Calu3 (cell line): ENCODE results near the gene LYPD6B. TPM values are rescaled to one million over a fixed set of nuclear protein-coding genes. Genes with fewer than 3 reads are reported as not detected.

ENCODE experiments used
- BruUV-seq: library from RNA; stranded (reverse); fragments of 400-500 nt; replicated peaks from 2 replicates; lab custom pipeline; 2021; lab: Mats Ljungman, UMichigan
- CTCF ChIA-PET: fragments of 300-600 bp; sonication (Branson Sonifier 250); formaldehyde crosslinking; loops from one replicate; lab custom pipeline; 2022; ENCODE audit warnings: antibody characterized with exemption; lab: Charles Lee
- DNase-seq: peaks from one replicate; pipeline ENCODE4 v3.0.0; 2022
- H3K27ac Mint-ChIP-seq: one replicate; pipeline ENCODE4 v1.8.0; 2022; ENCODE audit warnings: mixed read lengths; ENCODE audit not compliant: unreplicated experiment
- H3K27me3 Mint-ChIP-seq: one replicate; pipeline ENCODE4 v1.8.0; 2022; ENCODE audit warnings: mixed read lengths; ENCODE audit not compliant: unreplicated experiment
- H3K36me3 Mint-ChIP-seq: one replicate; pipeline ENCODE4 v1.8.0; 2022; ENCODE audit warnings: mild to moderate bottlenecking, moderate library complexity, mixed read lengths; ENCODE audit not compliant: insufficient read depth, unreplicated experiment
- H3K4me1 Mint-ChIP-seq: one replicate; pipeline ENCODE4 v1.8.0; 2022; ENCODE audit warnings: mild to moderate bottlenecking, low read depth, mixed read lengths; ENCODE audit not compliant: unreplicated experiment
- H3K4me3 Mint-ChIP-seq: one replicate; pipeline ENCODE4 v1.8.0; 2022; ENCODE audit warnings: mild to moderate bottlenecking, low read depth, moderate library complexity, mixed read lengths; ENCODE audit not compliant: unreplicated experiment
- H3K9me3 Mint-ChIP-seq: one replicate; pipeline ENCODE4 v1.8.0; 2022; ENCODE audit warnings: low read depth, mixed read lengths; ENCODE audit not compliant: unreplicated experiment
- CTCF ChIP-seq: fragments of 200-600 bp; IDR thresholded peaks from one replicate; pipeline ENCODE4 v1.8.0; 2022; ENCODE audit warnings: antibody characterized with exemption; ENCODE audit not compliant: unreplicated experiment
- intact Hi-C: fragments of 100-400 bp; cut with micrococcal nuclease; formaldehyde crosslinking; loops from one replicate; pipeline ENCODE4 v1.10.0; 2022; ENCODE audit not compliant: unreplicated experiment
- total RNA-seq: library from RNA; stranded (reverse); gene quantifications from 2 replicates; pipeline ENCODE4 v1.2.3, GENCODE V29; 2022

Gene LYPD6B
- total RNA-seq, 1 experiment from 2014 or later: 0.87 TPM

- DNase-seq: no peak
- H3K9me3 Mint-ChIP-seq: no peaks in the 10 kb centered on the region
- H3K36me3 Mint-ChIP-seq: no peaks in the 10 kb centered on the region
- intact Hi-C loops: no loop called here
- no TSS peak for BruUV-seq
- H3K27ac Mint-ChIP-seq: no peak overlapping the region
- CTCF ChIA-PET: no interaction called here
- peaks cover 11% of the 10 kb centered on the region for H3K27me3 Mint-ChIP-seq
- no peak for TF ChIP-seq CTCF
- no peak overlapping the region for H3K4me3 Mint-ChIP-seq
- no peaks in the 10 kb centered on the region for H3K4me1 Mint-ChIP-seq
Observed at GRCh38 chr2:149075853-149076252, 37.4 kb downstream of the LYPD6B start.

GRCh38 chr2:149076863-149077412 lies 38.4 kb downstream of the LYPD6B start:
- intact Hi-C loops: no loop called here
- Mint-ChIP-seq H3K27me3 (peaks cover 11% of the 10 kb centered on the region), H3K36me3 (no peaks in the 10 kb centered on the region), H3K9me3 (no peaks in the 10 kb centered on the region), H3K4me3 (no peak overlapping the region), H3K27ac (no peak overlapping the region), H3K4me1 (no peaks in the 10 kb centered on the region)
- TF ChIP-seq CTCF: no peak
- CTCF ChIA-PET: no interaction called here
- DNase-seq: no peak
- BruUV-seq: no TSS peak

GRCh38 chr2:149077861-149078260 lies 39.4 kb downstream of the LYPD6B start:
- TF ChIP-seq CTCF: no peak
- H3K4me3 Mint-ChIP-seq: no peak overlapping the region
- no peaks in the 10 kb centered on the region for H3K36me3 Mint-ChIP-seq
- BruUV-seq: no TSS peak
- intact Hi-C loops: no loop called here
- no peak overlapping the region for H3K27ac Mint-ChIP-seq
- CTCF ChIA-PET: no interaction called here
- peaks cover 3% of the 10 kb centered on the region for H3K27me3 Mint-ChIP-seq
- DNase-seq: no peak
- no peaks in the 10 kb centered on the region for H3K4me1 Mint-ChIP-seq
- H3K9me3 Mint-ChIP-seq: no peaks in the 10 kb centered on the region

GRCh38 chr2:149080099-149080498 lies 41.6 kb downstream of the LYPD6B start:
- no peaks in the 10 kb centered on the region for H3K36me3 Mint-ChIP-seq
- intact Hi-C loops: no loop called here

More at GRCh38 chr2:149080099-149080498, 41.6 kb downstream of the LYPD6B start:
- CTCF ChIA-PET: no interaction called here
- peaks cover 2% of the 10 kb centered on the region for H3K27me3 Mint-ChIP-seq
- no peak for TF ChIP-seq CTCF
- no peaks in the 10 kb centered on the region for H3K4me1 Mint-ChIP-seq
- no TSS peak for BruUV-seq
- H3K27ac Mint-ChIP-seq: no peak overlapping the region
- no peak overlapping the region for H3K4me3 Mint-ChIP-seq
- no peak for DNase-seq
- no peaks in the 10 kb centered on the region for H3K9me3 Mint-ChIP-seq
